IPS DF 19.7 (cell line): ENCODE data around the gene TRIM37.
"Not testable (repeated sequence)": the region's sequence is repeated elsewhere in the genome, so short reads cannot be mapped to it uniquely, and the experiment has no call there.

Source experiments
- DNase-seq: peaks from one replicate; pipeline ENCODE4 v3.0.0-alpha.2; 2013; ENCODE audit warnings: low read depth, low spot score

TRIM37 gene

DNA sequence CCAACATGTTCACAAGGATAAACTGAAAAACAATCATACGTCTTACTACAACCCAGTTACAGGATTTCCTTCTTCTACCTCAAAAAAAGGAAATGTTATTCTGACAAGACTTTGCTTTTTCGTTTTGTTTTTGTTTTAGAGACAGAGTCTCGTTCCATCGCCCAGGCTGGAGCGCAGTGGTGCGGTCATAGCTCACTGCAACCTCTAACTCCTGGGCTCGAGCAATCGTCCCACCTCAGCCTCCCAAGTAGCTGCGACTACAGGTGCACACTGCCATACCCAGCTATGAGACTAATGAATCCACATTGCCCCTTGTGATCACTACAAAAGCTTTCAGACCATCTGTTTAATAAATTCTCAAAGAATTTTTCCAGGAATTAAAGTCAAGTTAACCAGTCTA, 8.8 kb upstream of the TRIM37 start:
- no peak for DNase-seq

DNA sequence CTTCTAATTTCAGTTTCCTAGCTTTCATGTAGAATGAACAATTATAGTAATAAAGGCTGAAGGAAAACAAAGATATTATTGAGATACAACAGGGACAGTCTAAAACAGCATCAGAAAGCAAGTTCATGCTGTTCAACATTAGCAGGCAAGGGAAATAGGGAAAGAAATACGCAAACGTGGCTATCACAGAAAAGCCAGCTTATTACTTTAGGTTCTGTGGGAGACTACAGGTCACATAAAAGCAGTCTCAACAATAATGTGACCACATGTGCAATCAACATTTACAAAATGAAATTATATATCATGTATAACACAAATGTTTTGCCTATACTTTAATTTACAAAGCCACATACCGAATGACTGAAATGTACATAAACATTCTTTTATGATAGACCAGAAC, 4.9 kb upstream of the TRIM37 start:
- no peak for DNase-seq

- DNase-seq: no peak
Observed at GRCh38 chr17:59110973-59111372, 4.3 kb upstream of the TRIM37 start.

GRCh38 chr17:59108400-59109102, 1.9 kb upstream of the TRIM37 start:
- no peak for DNase-seq

DNA sequence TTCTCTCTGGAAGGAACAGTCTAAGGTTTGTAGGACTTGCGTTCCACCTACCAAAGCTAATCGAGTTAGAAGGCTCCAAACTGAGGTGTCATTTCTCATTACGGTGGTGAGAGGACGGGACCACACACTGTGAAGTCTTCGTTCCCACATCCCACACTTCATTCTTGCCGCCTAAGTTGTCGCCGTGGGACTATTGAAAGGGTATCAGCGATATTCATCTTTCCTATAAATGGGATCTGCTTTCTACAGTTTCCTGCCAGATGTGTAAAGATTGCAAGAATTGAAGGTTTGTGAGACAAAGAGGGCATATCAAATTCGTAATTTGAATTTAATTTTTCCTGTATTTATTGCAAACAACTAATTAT, 608 bp upstream of the TRIM37 start:
- DNase-seq: no peak

GRCh38 chr17:59105852-59106462, 723 bp downstream of the TRIM37 start:
- no peak for DNase-seq

DNA sequence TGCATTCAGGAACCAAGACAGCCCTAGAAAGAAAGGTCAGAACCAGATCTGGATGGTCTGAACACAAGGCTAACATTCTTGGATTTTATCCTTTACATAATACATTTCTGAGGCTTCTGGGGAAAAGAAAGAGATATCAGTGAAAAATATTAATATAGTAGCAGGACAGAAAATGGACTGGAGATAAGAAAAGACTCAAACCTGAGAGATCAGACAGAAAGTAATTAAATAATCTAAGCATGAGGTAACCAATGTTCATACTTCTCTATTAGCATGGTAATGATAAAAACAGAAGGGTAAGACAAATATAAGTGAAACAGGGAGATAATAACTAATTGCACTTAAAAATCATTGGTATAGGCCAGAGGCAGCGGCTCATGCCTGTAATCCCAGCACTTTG, 5.5 kb downstream of the TRIM37 start:
- DNase-seq: no peak

GRCh38 chr17:59097876-59098275, 8.8 kb downstream of the TRIM37 start:
- DNase-seq: no peak

- DNase-seq: no peak
Observed at GRCh38 chr17:59094861-59095530, 11.7 kb downstream of the TRIM37 start.

- no peak for DNase-seq
Observed at GRCh38 chr17:59093702-59094231, 12.9 kb downstream of the TRIM37 start.

GRCh38 chr17:59093145-59093701, 13.5 kb downstream of the TRIM37 start:
- no peak for DNase-seq

DNA sequence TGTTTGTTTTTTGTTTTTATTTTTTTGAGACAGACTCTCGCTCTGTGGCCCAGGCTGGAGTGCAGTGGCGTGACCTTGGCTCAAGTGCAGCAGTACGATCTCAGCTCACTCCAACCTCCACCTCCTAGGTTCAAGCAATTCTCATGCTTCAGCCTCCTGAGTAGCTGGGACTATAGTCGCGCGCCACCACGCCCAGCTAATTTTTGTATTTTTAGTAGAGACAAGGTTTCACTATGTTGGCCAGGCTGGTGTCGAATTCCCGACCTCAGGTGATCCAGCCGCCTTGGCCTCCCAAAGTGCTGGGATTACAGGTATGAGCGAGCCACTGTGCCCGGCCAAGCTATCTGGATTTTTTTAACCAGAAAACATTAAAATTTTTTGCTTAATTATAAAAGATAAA, 16.1 kb downstream of the TRIM37 start:
- DNase-seq: not testable (repeated sequence)

GRCh38 chr17:59084154-59084553, 22.5 kb downstream of the TRIM37 start:
- DNase-seq: no peak

GRCh38 chr17:59074494-59074893, 32.2 kb downstream of the TRIM37 start:
- no peak for DNase-seq

DNA sequence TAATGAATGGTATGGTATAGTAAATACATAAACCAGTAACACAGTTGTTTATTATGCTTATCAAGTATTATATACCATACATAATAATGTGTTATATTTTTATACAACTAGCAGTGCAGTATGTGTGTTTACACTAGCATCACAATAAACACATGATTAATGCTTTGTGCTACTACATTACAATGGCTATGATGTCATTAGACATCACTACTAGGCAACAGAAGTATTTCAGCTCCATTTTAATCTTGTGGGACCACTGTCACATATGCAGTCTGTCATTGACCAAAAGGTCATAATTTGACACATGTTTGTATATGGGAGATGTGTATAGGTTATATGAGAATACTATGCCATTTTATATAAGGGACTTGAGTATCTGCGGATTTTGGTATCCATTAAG, 32.7 kb downstream of the TRIM37 start:
- DNase-seq: no peak

DNA sequence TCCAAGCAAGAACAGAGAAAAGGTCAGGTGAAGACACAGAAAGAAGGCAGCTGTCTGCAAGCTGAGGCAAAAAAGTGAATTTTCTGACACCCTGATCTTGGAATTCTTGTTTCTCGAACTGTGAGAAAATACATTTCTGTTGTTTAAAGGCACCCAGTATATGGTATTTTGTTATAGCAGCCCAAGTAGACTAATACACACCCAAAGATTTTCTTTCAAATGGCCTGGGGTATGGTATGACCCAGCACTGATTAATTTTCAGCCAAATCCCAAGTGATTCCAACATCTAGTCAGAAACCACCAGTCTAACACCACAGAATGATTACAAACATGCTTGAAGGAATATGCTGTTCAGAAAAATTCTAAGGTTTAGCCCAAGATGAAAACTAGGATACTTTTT, 36.8 kb downstream of the TRIM37 start:
- no peak for DNase-seq

DNA sequence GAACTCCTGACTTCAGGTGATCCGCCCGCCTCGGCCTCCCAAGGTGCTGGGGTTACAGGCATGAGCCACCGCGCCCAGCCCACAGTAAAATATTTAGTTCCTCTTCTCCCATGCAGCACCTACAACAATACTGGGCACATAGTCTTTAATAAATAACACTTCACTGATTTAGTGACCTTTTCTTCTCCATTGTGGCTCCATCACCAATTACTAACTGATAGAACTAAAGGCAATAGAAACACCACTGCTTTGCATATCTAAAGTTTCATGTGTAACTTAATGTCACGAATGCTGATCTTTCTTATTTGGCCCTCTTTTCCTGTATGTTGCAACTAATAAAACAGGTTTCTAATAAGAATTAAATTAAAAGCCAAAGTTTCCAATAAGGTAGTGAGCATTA, 38.9 kb downstream of the TRIM37 start:
- no peak for DNase-seq

- DNase-seq: no peak
Observed at GRCh38 chr17:59067340-59067739, 39.3 kb downstream of the TRIM37 start.

- DNase-seq: no peak
Observed at GRCh38 chr17:59062509-59062908, 44.2 kb downstream of the TRIM37 start.

DNA sequence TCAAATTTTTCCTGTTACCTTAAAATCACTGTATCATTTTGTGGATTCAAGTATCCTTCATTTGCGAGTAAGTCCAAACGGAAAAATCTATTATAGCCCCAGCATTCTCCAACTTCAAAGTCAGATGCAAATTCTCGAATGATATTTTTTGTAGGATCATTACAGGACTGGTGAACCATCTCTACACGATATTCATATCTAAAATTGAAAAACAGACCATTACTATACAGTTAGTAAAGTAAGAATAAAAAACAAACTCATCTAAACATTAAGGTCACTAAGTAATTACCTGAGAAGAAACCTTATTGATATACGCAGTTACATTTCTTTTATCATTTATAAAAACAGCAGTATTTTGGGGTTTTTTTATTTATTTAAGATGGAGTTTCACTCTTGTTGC, 49.8 kb downstream of the TRIM37 start:
- no peak for DNase-seq

DNA sequence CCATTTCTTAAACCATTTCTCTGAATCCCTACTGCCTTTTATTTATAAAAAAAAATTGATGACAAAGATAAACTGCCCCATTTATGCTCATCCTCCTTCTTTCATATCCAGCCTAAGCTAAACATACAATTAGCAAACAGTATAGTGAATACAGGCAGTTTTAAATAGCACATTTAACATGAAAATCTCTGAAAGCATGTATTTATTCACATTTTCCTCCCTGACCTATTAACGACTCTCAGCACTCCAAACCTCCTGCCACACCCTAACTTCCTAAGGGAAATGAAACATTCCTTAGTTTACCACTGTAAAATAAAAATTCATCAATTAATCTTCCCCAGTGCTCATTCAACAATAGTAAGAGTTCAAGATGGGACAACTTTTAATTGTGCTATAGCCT, 56.9 kb downstream of the TRIM37 start:
- DNase-seq: no peak

- DNase-seq: no peak
Observed at GRCh38 chr17:59047616-59048015, 59.1 kb downstream of the TRIM37 start.

DNA sequence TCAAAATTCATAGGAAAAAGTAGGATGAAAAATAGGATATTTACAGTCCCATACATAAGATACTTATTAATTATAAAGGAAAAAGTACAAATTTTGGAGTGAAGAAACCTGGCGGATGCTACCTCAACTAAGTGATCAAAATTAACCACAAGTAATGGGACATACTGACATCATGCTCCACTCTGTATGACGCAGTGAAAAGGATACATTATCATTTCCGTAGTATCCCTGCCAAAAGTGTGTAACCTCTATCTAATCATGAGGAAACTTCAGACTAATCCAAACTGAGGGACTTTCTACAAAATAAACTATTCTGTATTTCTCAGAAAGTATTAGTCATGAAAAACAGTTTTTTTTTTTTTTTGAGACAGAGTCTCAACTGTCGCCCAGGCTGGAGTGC, 60.5 kb downstream of the TRIM37 start:
- no peak for DNase-seq
